GM18858 (cell line): ENCODE results near the gene GLRB.
"Not testable (repeated sequence)": the region's sequence is repeated elsewhere in the genome, so short reads cannot be mapped to it uniquely, and the experiment has no call there.

ENCODE experiments used
- ATAC-seq: cut with Tn5 transposase; IDR thresholded peaks from one replicate; pipeline ENCODE4 v1.9.1; 2021; ENCODE audit not compliant: unreplicated experiment

GLRB gene

DNA sequence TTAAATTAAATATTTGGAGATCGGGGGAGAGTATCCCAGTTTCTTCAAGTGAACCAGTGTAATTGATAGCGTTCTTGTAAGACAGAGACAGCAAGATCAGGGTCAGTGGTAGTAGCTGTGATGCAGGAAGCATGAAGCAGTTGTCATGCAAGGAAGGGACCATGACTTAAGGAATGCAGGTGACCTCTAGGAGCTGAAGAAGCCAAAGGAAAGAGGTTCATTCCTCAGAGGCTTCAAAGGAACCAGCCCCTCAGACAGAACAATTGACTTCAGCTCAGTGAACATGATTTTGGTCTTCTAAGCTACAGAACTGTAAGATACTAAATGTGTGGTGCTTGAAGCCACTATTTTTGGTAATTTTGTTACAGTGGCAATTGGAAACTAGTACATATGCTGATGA is 51.6 kb downstream of the GLRB start:
- no peak for ATAC-seq

- ATAC-seq = no peak
Measured at GRCh38 chr4:157128395-157128794, 52.4 kb downstream of the GLRB start.

- ATAC-seq = no peak
Measured at GRCh38 chr4:157141976-157142375, 66.0 kb downstream of the GLRB start.

DNA sequence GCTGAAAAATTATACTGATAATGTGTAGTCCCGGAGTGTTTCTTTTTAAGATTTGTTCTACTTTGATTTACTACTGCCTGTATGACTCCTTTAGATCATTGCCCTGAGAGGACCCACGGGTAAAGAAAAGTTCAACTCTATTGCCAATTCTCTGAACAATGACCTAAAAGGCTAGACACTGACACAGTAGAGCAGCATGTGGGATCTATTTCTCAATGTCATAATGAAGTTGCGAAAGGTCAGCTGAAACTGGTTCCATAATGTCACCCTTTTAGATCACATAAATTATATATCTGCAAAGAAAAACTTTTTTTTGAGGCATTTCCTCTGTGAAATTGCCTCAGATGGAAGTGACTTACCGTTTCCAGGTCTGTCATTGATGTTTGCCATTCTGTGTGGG is 67.4 kb downstream of the GLRB start:
- ATAC-seq = no peak

DNA sequence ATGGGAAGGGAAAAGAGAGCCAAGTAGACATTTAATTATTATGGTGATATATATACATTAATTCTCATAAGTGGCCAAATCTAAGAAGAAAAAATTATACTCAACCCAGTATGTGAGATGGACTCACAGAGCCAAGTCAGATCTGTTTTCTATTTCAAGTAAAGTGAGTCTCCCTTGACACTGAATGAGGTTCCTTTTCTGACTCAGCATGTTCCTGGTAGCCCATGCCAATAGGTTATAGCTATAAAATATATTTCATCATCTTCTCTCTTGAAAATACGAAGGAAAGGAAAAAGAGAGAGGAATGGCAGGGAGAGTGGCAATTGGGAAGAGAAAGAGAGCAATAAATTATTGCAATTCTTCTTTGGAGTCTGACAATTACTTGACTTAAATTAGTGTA is 75.8 kb downstream of the GLRB start:
- no peak for ATAC-seq

- ATAC-seq = no peak
Measured at GRCh38 chr4:157165935-157166610, 90.1 kb downstream of the GLRB start.

DNA sequence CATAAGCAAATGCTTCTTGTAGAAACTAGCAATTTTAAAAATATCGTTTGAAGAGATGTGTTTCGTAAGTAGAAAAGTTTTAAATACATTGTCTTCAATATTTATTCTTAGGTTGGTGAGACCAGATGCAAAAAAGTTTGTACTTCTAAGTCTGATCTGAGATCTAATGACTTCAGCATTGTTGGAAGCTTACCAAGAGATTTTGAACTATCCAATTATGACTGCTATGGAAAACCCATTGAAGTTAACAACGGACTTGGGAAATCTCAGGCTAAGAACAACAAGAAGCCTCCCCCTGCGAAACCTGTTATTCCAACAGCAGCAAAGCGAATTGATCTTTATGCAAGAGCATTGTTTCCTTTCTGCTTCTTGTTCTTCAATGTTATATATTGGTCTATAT is 94.4 kb downstream of the GLRB start:
- ATAC-seq = no peak

- ATAC-seq = no peak
Measured at GRCh38 chr4:157172011-157172410, 96.1 kb downstream of the GLRB start.

GRCh38 chr4:157180268-157180667 is 104.3 kb downstream of the GLRB start:
- not testable (repeated sequence) for ATAC-seq

GRCh38 chr4:157184300-157184699 is 108.3 kb downstream of the GLRB start:
- ATAC-seq = no peak

DNA sequence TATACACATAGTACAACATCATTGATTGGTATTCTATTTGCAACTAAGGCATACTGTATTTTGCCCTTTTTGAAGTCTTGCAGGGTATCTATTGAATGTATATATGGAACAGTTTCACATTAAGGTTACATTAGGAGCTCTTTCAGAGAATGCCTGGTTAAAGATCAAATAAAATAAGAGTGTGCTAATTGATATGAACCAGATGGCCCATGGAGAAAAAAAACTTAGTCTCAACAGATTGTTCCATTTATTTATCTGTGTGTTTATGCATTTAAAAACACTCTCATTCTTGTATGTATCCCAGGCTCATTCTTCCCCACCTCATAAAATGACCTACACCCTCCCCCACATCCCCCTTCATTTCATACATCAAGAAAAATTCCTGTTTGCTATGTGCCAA is 109.4 kb downstream of the GLRB start:
- ATAC-seq = no peak

GRCh38 chr4:157195374-157195773 is 119.4 kb downstream of the GLRB start:
- no peak for ATAC-seq

DNA sequence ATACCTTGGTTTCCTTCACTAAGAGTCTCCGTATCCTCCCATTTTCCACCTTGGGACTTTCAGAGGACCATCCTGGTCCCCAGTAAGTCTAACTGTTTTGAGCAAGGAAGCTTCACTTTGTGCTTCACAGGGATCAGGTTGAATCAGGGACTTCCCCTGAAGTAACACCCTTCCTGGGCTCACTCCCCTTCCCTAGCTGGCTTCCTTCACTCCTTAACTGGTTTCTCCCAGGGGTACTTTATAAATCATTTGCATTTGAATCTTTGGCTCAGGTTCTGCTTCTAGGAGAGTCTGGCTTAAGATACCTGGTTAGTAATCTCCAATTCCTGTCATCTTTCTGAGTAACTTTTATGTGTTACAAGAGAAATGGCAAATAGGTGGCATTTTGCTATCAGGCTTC is 120.1 kb downstream of the GLRB start:
- ATAC-seq = no peak

DNA sequence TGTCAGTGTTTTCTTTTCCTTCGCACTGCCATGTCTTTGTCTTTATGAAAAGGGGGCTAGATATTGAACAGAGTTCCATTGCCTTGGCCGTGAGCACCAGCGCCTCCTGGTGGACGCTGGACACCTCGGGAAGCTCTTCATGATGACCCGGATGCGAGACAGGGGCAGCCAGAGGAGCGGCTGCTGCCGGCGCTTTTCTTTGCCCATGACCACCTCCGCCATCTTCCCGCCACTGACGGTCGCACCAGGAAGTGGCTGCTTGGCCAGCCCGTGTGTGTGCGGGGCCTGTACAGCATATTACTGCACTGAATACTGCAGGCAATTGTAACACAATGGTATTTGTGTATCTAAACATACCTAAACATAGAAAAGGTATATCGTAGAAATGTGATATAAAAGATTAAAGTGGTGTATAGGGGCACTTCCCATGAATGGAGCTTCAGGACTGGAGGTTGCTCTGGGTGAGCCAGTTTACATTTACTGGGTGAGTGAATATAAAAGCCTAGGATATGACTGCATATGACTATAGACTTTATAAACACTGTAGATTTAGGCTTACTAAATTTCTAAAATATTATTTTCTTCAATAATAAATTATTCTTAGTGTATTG is 128.8 kb downstream of the GLRB start:
- peak; percentile 75 for ATAC-seq

DNA sequence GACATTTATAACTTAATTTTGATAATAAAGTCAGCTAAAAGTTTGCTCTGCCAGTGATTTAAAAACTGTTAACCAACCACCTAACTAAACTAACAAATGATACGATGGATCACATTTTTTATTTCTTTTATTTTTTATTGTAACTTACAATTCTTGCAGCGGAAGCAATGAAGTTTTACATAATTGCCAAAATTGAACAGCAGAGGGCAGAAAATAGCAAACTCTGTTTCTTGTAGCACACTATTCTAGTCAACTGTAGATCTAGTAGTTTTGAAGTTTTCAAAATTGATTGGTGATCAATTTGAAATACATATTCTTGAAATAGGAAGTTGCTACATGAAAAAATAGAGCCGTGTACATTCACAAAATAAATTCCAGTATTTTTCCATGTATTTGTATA is 141.8 kb downstream of the GLRB start:
- ATAC-seq = no peak

GRCh38 chr4:157219711-157220370 is 143.9 kb downstream of the GLRB start:
- ATAC-seq = no peak

GRCh38 chr4:157220371-157220881 is 144.5 kb downstream of the GLRB start, which contains the start of gene GRIA2:
Gene GRIA2 (plus strand): TSS chr4:157220728. CDS start chr4:157221043, 315 bp downstream.
- ATAC-seq = no peak

GRCh38 chr4:157221426-157221894 is 145.5 kb downstream of the GLRB start:
- ATAC-seq = no peak
